Loucy (cell line): ENCODE data around the gene LUC7L2.

ENCODE experiments used
- H2AFZ ChIP-seq: fragments of 200-600 bp; sonication (generic); 2 replicates; pipeline ENCODE4 v1.6.0; 2016; ENCODE audit warnings: antibody characterized with exemption, mild to moderate bottlenecking, low read length, moderate library complexity
- H3F3A ChIP-seq: fragments of 200-600 bp; 2 replicates; pipeline ENCODE4 v1.6.0; 2016; ENCODE audit warnings: antibody characterized with exemption, low read depth, mild to moderate bottlenecking
- H3K27me3 ChIP-seq: fragments of 200-600 bp; sonication (generic); 2 replicates; pipeline ENCODE4 v1.6.1; 2014; ENCODE audit warnings: low read length, mild to moderate bottlenecking; ENCODE audit not compliant: insufficient read depth, poor library complexity, severe bottlenecking
- H3K36me3 ChIP-seq: fragments of 200-600 bp; sonication (generic); 2 replicates; pipeline ENCODE4 v1.6.1; 2016; ENCODE audit warnings: low read length; ENCODE audit not compliant: insufficient read depth
- H3K4me1 ChIP-seq: fragments of 200-600 bp; sonication (generic); 2 replicates; pipeline ENCODE4 v1.5.1; 2014; ENCODE audit warnings: low read length, mild to moderate bottlenecking; ENCODE audit not compliant: insufficient read depth, poor library complexity, severe bottlenecking
- H3K4me2 ChIP-seq: fragments of 200-600 bp; sonication (generic); 2 replicates; pipeline ENCODE4 v1.6.0; 2014; ENCODE audit warnings: antibody characterized with exemption, low read length, low read depth, mild to moderate bottlenecking; ENCODE audit not compliant: poor library complexity, severe bottlenecking
- H3K4me3 ChIP-seq: fragments of 200-600 bp; sonication (generic); 2 replicates; pipeline ENCODE4 v1.5.1; 2014; ENCODE audit warnings: low read length, mild to moderate bottlenecking, mixed read lengths; ENCODE audit not compliant: poor library complexity, severe bottlenecking
- H3K79me2 ChIP-seq: fragments of 200-600 bp; sonication (generic); 2 replicates; pipeline ENCODE4 v1.6.1; 2014; ENCODE audit warnings: low read length; ENCODE audit not compliant: insufficient read depth
- H3K9ac ChIP-seq: fragments of 200-600 bp; sonication (generic); 2 replicates; pipeline ENCODE4 v1.6.0; 2014; ENCODE audit warnings: mild to moderate bottlenecking, low read depth, low read length, moderate library complexity; ENCODE audit not compliant: poor library complexity, severe bottlenecking
- H3K9me2 ChIP-seq: fragments of 200-600 bp; sonication (generic); replicated peaks from 2 replicates; pipeline ENCODE4 v1.6.1; 2016; ENCODE audit warnings: low read depth, low read length, mixed read lengths
- H3K9me3 ChIP-seq: fragments of 200-600 bp; sonication (generic); 2 replicates; pipeline ENCODE4 v1.6.1; 2014; ENCODE audit warnings: mild to moderate bottlenecking, antibody characterized with exemption, low read length, low read depth; ENCODE audit not compliant: insufficient read depth
- H4K20me1 ChIP-seq: fragments of 200-600 bp; sonication (generic); 2 replicates; pipeline ENCODE4 v1.6.0; 2014; ENCODE audit warnings: antibody characterized with exemption, low read length, mild to moderate bottlenecking; ENCODE audit not compliant: insufficient read depth, poor library complexity, severe bottlenecking
- CTCF ChIP-seq: fragments of 200-600 bp; sonication (generic); conservative IDR thresholded peaks from 2 replicates; pipeline ENCODE4 v1.5.1; 2014; ENCODE audit warnings: mild to moderate bottlenecking, antibody characterized with exemption, low read length
- EZH2phosphoT487 ChIP-seq: fragments of 200-600 bp; IDR thresholded peaks from 2 replicates; pipeline ENCODE4 v1.6.1; 2018; ENCODE audit warnings: antibody characterized with exemption, mild to moderate bottlenecking, moderate library complexity, borderline replicate concordance

The LUC7L2 gene

DNA sequence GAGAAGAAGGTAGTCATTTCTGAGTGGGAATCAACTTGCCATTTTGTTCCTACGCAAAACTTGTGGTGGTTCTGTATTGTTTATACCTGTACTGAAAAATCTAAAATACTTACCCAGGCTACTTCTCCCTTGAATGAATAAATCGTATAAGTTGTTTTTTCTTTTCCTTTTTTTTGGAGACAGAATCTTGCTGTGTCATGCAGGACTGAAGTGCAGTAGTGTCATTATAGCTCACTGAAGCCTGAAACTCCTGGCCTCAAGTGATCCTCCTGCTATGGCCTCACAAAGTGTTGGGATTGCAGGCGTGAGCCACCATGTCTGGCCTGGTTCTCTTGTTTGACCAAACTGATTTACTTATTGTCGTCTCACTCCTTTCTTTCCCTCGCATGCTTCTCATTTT lies 27.9 kb downstream of the LUC7L2 start:
- Histone ChIP-seq H4K20me1 (peaks cover 60% of the 10 kb centered on the region), H3K4me2 (no peak overlapping the region), H3K27me3 (no peaks in the 10 kb centered on the region), H2AFZ (no peak overlapping the region), H3K4me3 (no peak overlapping the region), H3K9me3 (no peaks in the 10 kb centered on the region), H3F3A (no peaks in the 10 kb centered on the region), H3K79me2 (peaks cover 85% of the 10 kb centered on the region), H3K36me3 (peaks cover 76% of the 10 kb centered on the region), H3K9ac (no peak overlapping the region), H3K4me1 (no peaks in the 10 kb centered on the region), H3K9me2 (no peaks in the 10 kb centered on the region)
- TF ChIP-seq EZH2phosphoT487: no peak
- TF ChIP-seq CTCF: no peak

DNA sequence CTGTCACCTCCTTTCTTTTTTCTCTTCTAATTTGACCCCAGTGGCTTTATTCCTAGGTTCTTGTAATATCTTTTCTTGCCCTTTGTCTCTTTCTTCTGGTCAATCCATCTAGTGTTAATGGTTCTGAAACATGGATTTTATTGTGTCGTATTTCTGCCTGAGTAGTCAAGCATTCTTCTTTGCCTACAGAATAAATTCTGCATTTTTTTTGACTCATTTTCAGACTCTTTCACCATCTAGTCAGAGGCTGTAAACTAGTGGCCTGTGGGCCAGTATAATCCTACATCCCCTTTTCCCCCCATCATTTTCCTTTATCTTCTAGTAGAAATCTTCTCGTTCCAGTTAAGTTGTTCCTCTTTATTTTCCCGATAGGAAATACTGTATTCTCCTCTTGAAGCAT lies 29.4 kb downstream of the LUC7L2 start:
- no peak overlapping the region for H3K4me2 ChIP-seq

DNA sequence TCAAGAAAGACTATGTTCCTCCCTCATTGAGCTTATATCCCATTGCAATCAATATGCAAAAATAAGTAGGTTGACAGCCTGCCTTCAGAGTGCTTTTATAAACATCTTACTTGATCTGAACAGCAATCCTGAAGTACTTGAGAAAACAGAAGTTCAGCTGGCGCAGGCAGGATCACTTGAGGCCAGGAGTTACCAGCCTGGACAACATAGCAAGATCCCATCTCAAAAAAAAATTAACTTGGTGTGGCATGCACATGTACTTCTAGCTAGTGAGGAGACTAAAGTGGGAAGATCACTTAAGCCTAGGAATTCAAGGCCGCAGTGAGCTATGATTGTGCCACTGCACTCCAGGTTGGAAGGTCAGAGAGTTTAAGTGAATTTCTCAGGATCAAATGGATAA lies 30.1 kb downstream of the LUC7L2 start:
- H4K20me1 ChIP-seq: peaks cover 58% of the 10 kb centered on the region
- no peaks in the 10 kb centered on the region for H3F3A ChIP-seq
- no peaks in the 10 kb centered on the region for H3K27me3 ChIP-seq
- no peak overlapping the region for H3K4me2 ChIP-seq
- H3K4me1 ChIP-seq: no peaks in the 10 kb centered on the region
- no peak overlapping the region for H3K4me3 ChIP-seq
- TF ChIP-seq EZH2phosphoT487 (no peak), CTCF (no peak)
- peaks cover 77% of the 10 kb centered on the region for H3K36me3 ChIP-seq
- no peak overlapping the region for H3K9ac ChIP-seq
- peaks cover 93% of the 10 kb centered on the region for H3K79me2 ChIP-seq
- no peaks in the 10 kb centered on the region for H3K9me2 ChIP-seq
- H3K9me3 ChIP-seq: no peaks in the 10 kb centered on the region
- no peak overlapping the region for H2AFZ ChIP-seq

More for the DNA sequence above, 29.4 kb downstream of the LUC7L2 start:
- Histone ChIP-seq H4K20me1 (peaks cover 62% of the 10 kb centered on the region), H3K4me3 (no peak overlapping the region), H3K4me1 (no peaks in the 10 kb centered on the region), H3F3A (no peaks in the 10 kb centered on the region), H3K9me2 (no peaks in the 10 kb centered on the region), H3K9ac (no peak overlapping the region), H2AFZ (no peak overlapping the region), H3K9me3 (no peaks in the 10 kb centered on the region), H3K36me3 (peaks cover 77% of the 10 kb centered on the region), H3K27me3 (no peaks in the 10 kb centered on the region), H3K79me2 (peaks cover 93% of the 10 kb centered on the region)
- TF ChIP-seq CTCF (no peak), EZH2phosphoT487 (no peak)
